ENCODE data around the gene NOP56. TPM values are rescaled to one million over a fixed set of nuclear protein-coding genes. Genes with fewer than 3 reads are reported as not detected.

Gene NOP56
- polyA plus RNA-seq, 1 donor (not counting 4 experiments of a cell fraction or from before 2014, with no cell fraction given), result 242 TPM

DNA sequence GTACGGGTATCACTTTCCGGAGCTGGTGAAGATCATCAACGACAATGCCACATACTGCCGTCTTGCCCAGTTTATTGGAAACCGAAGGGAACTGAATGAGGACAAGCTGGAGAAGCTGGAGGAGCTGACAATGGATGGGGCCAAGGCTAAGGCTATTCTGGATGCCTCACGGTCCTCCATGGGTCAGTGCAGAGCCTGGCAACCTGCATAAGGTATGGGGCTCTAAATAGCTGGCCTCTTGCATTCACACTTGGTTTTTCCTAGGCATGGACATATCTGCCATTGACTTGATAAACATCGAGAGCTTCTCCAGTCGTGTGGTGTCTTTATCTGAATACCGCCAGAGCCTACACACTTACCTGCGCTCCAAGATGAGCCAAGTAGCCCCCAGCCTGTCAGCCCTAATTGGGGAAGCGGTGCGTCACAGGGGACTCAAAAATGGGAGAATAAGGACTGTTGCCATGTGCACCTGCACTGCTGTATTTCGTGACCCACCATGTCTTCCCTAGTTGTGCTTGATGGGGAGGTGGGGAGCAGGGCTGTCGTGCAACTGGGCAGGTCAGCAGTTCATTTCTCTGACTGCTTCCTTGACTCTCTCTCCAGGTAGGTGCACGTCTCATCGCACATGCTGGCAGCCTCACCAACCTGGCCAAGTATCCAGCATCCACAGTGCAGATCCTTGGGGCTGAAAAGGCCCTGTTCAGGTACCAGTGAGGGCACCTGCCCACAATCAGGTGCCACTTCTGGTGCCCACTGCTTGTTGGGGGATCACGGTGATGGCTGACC lies 3.1 kb downstream of the NOP56 start:
- Histone ChIP-seq H3K9me3 (ENCODE audit: control insufficient read depth, low read depth, low read length) (no peaks in the 10 kb centered on the region), H3K27ac (ENCODE audit: control insufficient read depth, insufficient read depth, low read length) (no peak overlapping the region), H3K27me3 (ENCODE audit: control insufficient read depth, extremely low read depth, insufficient read depth, low read length) (no peaks in the 10 kb centered on the region), H4K20me1 (ENCODE audit: control insufficient read depth, extremely low read depth, insufficient read depth, low read length) (peaks cover 39% of the 10 kb centered on the region), H3K9me1 (ENCODE audit: control insufficient read depth, extremely low read depth, insufficient read depth, low read length) (no peaks in the 10 kb centered on the region), H3K9ac (ENCODE audit: control insufficient read depth, extremely low read depth, insufficient read depth, low read length) (no peak overlapping the region), H3K79me2 (ENCODE audit: control insufficient read depth, insufficient read depth, low read length) (peaks cover 62% of the 10 kb centered on the region), H3K4me2 (ENCODE audit: control insufficient read depth, extremely low read depth, insufficient read depth, low read depth, low read length) (no peak overlapping the region), H3K4me3 (ENCODE audit: control insufficient read depth in 2 of 3, extremely low read depth in 1 of 3, insufficient read depth in 2 of 3, low read depth in 1 of 3, low read length in 3 of 3) (no peak overlapping the region), H3K4me1 (ENCODE audit: control insufficient read depth, extremely low read depth, insufficient read depth, low read length) (peaks cover 21% of the 10 kb centered on the region), H2AFZ (ENCODE audit: control insufficient read depth, low read length) (no peak overlapping the region), H3K36me3 (ENCODE audit: control insufficient read depth in 2 of 2, extremely low read depth in 1 of 2, insufficient read depth in 2 of 2, low read length in 2 of 2) (peaks cover 46 to 56% of the 10 kb centered on the region in 2 experiments)
- FAIRE-seq, result no peak
- TF ChIP-seq, protein P1, sequence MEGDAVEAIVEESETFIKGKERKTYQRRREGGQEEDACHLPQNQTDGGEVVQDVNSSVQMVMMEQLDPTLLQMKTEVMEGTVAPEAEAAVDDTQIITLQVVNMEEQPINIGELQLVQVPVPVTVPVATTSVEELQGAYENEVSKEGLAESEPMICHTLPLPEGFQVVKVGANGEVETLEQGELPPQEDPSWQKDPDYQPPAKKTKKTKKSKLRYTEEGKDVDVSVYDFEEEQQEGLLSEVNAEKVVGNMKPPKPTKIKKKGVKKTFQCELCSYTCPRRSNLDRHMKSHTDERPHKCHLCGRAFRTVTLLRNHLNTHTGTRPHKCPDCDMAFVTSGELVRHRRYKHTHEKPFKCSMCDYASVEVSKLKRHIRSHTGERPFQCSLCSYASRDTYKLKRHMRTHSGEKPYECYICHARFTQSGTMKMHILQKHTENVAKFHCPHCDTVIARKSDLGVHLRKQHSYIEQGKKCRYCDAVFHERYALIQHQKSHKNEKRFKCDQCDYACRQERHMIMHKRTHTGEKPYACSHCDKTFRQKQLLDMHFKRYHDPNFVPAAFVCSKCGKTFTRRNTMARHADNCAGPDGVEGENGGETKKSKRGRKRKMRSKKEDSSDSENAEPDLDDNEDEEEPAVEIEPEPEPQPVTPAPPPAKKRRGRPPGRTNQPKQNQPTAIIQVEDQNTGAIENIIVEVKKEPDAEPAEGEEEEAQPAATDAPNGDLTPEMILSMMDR (optimal IDR thresholded peaks at IDR 0.05 in 1 of 3, IDR thresholded peaks at IDR 0.05 in 1 of 3, conservative IDR thresholded peaks at IDR 0.05 in 1 of 3; ENCODE audit: extremely low read depth in 1 of 3, insufficient read depth in 2 of 3, low read length in 3 of 3), result no peak
- no peak for TF ChIP-seq EZH2 (IDR thresholded peaks at IDR 0.05; ENCODE audit: low read length)
- dilution Hi-C loops (cut with MboI; ENCODE audit: extremely low pct_ligation_motif_present, low sequenced_read_pairs), result no loop called here
- no peak for DNase-seq (ENCODE audit: low read depth, low spot score)

DNA sequence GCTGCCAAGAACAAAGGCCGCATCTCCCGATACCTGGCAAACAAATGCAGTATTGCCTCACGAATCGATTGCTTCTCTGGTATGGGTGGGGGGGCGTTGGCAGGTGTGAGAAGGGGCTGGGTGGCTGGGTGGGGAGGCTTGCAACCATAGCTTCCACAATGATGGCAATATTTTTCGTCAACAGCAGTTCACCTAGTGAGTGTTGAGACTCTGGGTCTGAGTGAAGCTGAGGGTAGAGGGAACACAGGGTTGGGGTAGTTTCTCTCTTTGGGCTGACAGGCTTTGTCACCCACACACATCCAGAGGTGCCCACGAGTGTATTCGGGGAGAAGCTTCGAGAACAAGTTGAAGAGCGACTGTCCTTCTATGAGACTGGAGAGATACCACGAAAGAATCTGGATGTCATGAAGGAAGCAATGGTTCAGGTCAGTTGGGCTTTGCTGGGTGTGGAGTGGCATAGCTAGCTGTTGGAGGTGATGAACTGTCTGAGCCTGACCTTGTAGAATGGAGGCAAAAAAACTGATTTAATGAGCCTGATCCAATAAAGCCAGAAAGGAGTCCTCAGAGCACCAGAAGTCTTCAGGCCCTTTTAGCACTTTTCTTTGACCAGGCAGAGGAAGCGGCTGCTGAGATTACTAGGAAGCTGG lies 4.2 kb downstream of the NOP56 start:
- Histone ChIP-seq H3K4me3 (ENCODE audit: control insufficient read depth in 2 of 3, extremely low read depth in 1 of 3, insufficient read depth in 2 of 3, low read depth in 1 of 3, low read length in 3 of 3) (no peak overlapping the region), H3K27ac (ENCODE audit: control insufficient read depth, insufficient read depth, low read length) (no peak overlapping the region), H3K4me1 (ENCODE audit: control insufficient read depth, extremely low read depth, insufficient read depth, low read length) (peaks cover 18% of the 10 kb centered on the region), H3K9me3 (ENCODE audit: control insufficient read depth, low read depth, low read length) (no peaks in the 10 kb centered on the region), H2AFZ (ENCODE audit: control insufficient read depth, low read length) (no peak overlapping the region), H3K36me3 (ENCODE audit: control insufficient read depth in 2 of 2, extremely low read depth in 1 of 2, insufficient read depth in 2 of 2, low read length in 2 of 2) (peaks cover 48 to 56% of the 10 kb centered on the region in 2 experiments), H3K79me2 (ENCODE audit: control insufficient read depth, insufficient read depth, low read length) (peaks cover 54% of the 10 kb centered on the region), H3K4me2 (ENCODE audit: control insufficient read depth, extremely low read depth, insufficient read depth, low read depth, low read length) (no peak overlapping the region), H3K9me1 (ENCODE audit: control insufficient read depth, extremely low read depth, insufficient read depth, low read length) (no peaks in the 10 kb centered on the region), H3K27me3 (ENCODE audit: control insufficient read depth, extremely low read depth, insufficient read depth, low read length) (no peaks in the 10 kb centered on the region), H3K9ac (ENCODE audit: control insufficient read depth, extremely low read depth, insufficient read depth, low read length) (no peak overlapping the region), H4K20me1 (ENCODE audit: control insufficient read depth, extremely low read depth, insufficient read depth, low read length) (peaks cover 39% of the 10 kb centered on the region)
- TF ChIP-seq, protein P1 (optimal IDR thresholded peaks at IDR 0.05 in 1 of 3, IDR thresholded peaks at IDR 0.05 in 1 of 3, conservative IDR thresholded peaks at IDR 0.05 in 1 of 3; ENCODE audit: extremely low read depth in 1 of 3, insufficient read depth in 2 of 3, low read length in 3 of 3), result no peak
- TF ChIP-seq EZH2 (IDR thresholded peaks at IDR 0.05; ENCODE audit: low read length), result no peak
- DNase-seq (ENCODE audit: low read depth, low spot score) (no peak), FAIRE-seq (no peak)
- dilution Hi-C loops (cut with MboI; ENCODE audit: extremely low pct_ligation_motif_present, low sequenced_read_pairs), result no loop called here
